H9 (cell line): Measurements from ENCODE around the gene AK8. TPM values are rescaled to one million over a fixed set of nuclear protein-coding genes. Genes with fewer than 3 reads are reported as not detected.

Experiments
- DNase-seq: peaks from one replicate; pipeline ENCODE4 v3.0.0-alpha.2; 2017
- H2AFZ ChIP-seq: one replicate; pipeline ENCODE4 v1.6.1; 2013; ENCODE audit warnings: mild to moderate bottlenecking, low read length, control low read depth, moderate library complexity
- H2AK5ac ChIP-seq: 2 replicates; pipeline ENCODE4 v1.6.1; 2013; ENCODE audit warnings: low read length, control low read depth, mixed read lengths; ENCODE audit not compliant: insufficient read length
- H2BK120ac ChIP-seq: one replicate; pipeline ENCODE4 v1.6.1; 2013; ENCODE audit warnings: low read depth, mild to moderate bottlenecking, low read length, control low read depth, inconsistent platforms; ENCODE audit not compliant: poor library complexity, severe bottlenecking
- H2BK12ac ChIP-seq: 2 replicates; pipeline ENCODE4 v1.6.1; 2013; ENCODE audit warnings: low read length, control low read depth, mixed read lengths, low read depth; ENCODE audit not compliant: insufficient read length
- H2BK15ac ChIP-seq: 2 replicates; pipeline ENCODE4 v1.6.1; 2013; ENCODE audit warnings: low read depth, low read length, control low read depth
- H2BK20ac ChIP-seq: one replicate; pipeline ENCODE4 v1.6.1; 2013; ENCODE audit warnings: low read depth, mild to moderate bottlenecking, low read length, control low read depth, inconsistent platforms; ENCODE audit not compliant: poor library complexity, severe bottlenecking
- H2BK5ac ChIP-seq: 2 replicates; pipeline ENCODE4 v1.6.1; 2013; ENCODE audit warnings: low read length, control low read depth, mixed read lengths; ENCODE audit not compliant: insufficient read length
- H3K14ac ChIP-seq: 2 replicates; pipeline ENCODE4 v1.6.1; 2013; ENCODE audit warnings: low read length, control low read depth; ENCODE audit not compliant: insufficient read depth
- H3K18ac ChIP-seq: 2 replicates; pipeline ENCODE4 v1.6.1; 2013; ENCODE audit warnings: low read depth, mild to moderate bottlenecking, mixed read lengths, low read length, control low read depth; ENCODE audit not compliant: insufficient read length
- H3K23ac ChIP-seq: 2 replicates; pipeline ENCODE4 v1.6.1; 2013; ENCODE audit warnings: low read length, control low read depth, mixed read lengths, low read depth; ENCODE audit not compliant: insufficient read length
- H3K23me2 ChIP-seq: 2 replicates; pipeline ENCODE4 v1.6.1; 2013; ENCODE audit warnings: low read depth, mild to moderate bottlenecking, mixed read lengths, low read length, control low read depth; ENCODE audit not compliant: insufficient read length, poor library complexity, severe bottlenecking
- H3K27ac ChIP-seq: 2 replicates; pipeline ENCODE4 v1.5.1; 2013; ENCODE audit warnings: low read length, control low read depth, mixed read lengths, low read depth; ENCODE audit not compliant: insufficient read length
- H3K27me3 ChIP-seq: 2 replicates; pipeline ENCODE4 v1.6.1; 2013; ENCODE audit warnings: low read length, control low read depth, inconsistent platforms; ENCODE audit not compliant: insufficient read depth
- H3K4ac ChIP-seq: 2 replicates; pipeline ENCODE4 v1.6.1; 2013; ENCODE audit warnings: low read depth, mild to moderate bottlenecking, control low read depth, inconsistent platforms, low read length, moderate library complexity
- H3K4me1 ChIP-seq: 2 replicates; pipeline ENCODE4 v1.6.1; 2013; ENCODE audit warnings: low read length, control low read depth, inconsistent platforms; ENCODE audit not compliant: insufficient read depth
- H3K4me2 ChIP-seq: 2 replicates; pipeline ENCODE4 v1.6.1; 2013; ENCODE audit warnings: low read length, control low read depth, mixed read lengths; ENCODE audit not compliant: insufficient read length, insufficient read depth
- H3K56ac ChIP-seq: 2 replicates; pipeline ENCODE4 v1.6.1; 2013; ENCODE audit warnings: low read depth, mild to moderate bottlenecking, mixed read lengths, low read length, control low read depth; ENCODE audit not compliant: insufficient read length
- H3K79me1 ChIP-seq: 2 replicates; pipeline ENCODE4 v1.6.1; 2013; ENCODE audit warnings: low read depth, mild to moderate bottlenecking, moderate library complexity, low read length, control low read depth, inconsistent platforms; ENCODE audit not compliant: insufficient read depth, poor library complexity, severe bottlenecking
- H3K79me2 ChIP-seq: 2 replicates; pipeline ENCODE4 v1.6.1; 2013; ENCODE audit warnings: low read length, control low read depth, inconsistent platforms; ENCODE audit not compliant: insufficient read depth
- H3K9ac ChIP-seq: 2 replicates; pipeline ENCODE4 v1.6.1; 2013; ENCODE audit warnings: low read length, control low read depth, mixed read lengths; ENCODE audit not compliant: insufficient read length; ENCODE audit errors: extremely low read depth
- H3K9me3 ChIP-seq: one replicate; pipeline ENCODE4 v1.6.1; 2013; ENCODE audit warnings: low read depth, low read length, inconsistent platforms; ENCODE audit not compliant: control insufficient read depth
- H3T11ph ChIP-seq: one replicate; pipeline ENCODE4 v1.6.1; 2013; ENCODE audit warnings: mild to moderate bottlenecking, low read length, control low read depth, inconsistent platforms
- H4K20me1 ChIP-seq: one replicate; pipeline ENCODE4 v1.6.1; 2013; ENCODE audit not compliant: control insufficient read depth, insufficient read length, insufficient read depth
- H4K5ac ChIP-seq: 2 replicates; pipeline ENCODE4 v1.6.1; 2013; ENCODE audit warnings: low read depth, mild to moderate bottlenecking, mixed read lengths, low read length, control low read depth; ENCODE audit not compliant: insufficient read length
- H4K8ac ChIP-seq: replicated peaks from 2 replicates; pipeline ENCODE4 v1.6.1; 2013; ENCODE audit warnings: low read length, control low read depth, mixed read lengths, low read depth; ENCODE audit not compliant: insufficient read length
- H4K91ac ChIP-seq: 2 replicates; pipeline ENCODE4 v1.6.1; 2013; ENCODE audit warnings: low read depth, mild to moderate bottlenecking, moderate library complexity, mixed read lengths, low read length, control low read depth; ENCODE audit not compliant: insufficient read length
- H3K27ac Mint-ChIP-seq, 3 experiments: 2 replicates in 2 of 3; 3 replicates in 1 of 3; pipeline ENCODE4 v1.8.0; 2020 to 2021; ENCODE audit warnings: mixed read lengths in 3 of 3, mild to moderate bottlenecking in 1 of 3, moderate library complexity in 1 of 3
- H3K27me3 Mint-ChIP-seq: 2 replicates; pipeline ENCODE4 v1.8.0; 2021; ENCODE audit warnings: low read depth, mild to moderate bottlenecking, moderate library complexity, mixed read lengths
- H3K36me3 Mint-ChIP-seq, 3 experiments: 2 replicates in 2 of 3; 3 replicates in 1 of 3; pipeline ENCODE4 v1.8.0; 2020 to 2021; ENCODE audit warnings: low read depth in 3 of 3, mixed read lengths in 3 of 3; ENCODE audit not compliant: insufficient read depth in 1 of 3
- H3K4me1 Mint-ChIP-seq, 2 experiments: 2 replicates each; pipeline ENCODE4 v1.8.0; 2020; ENCODE audit warnings: mixed read lengths in 2 of 2
- H3K4me3 Mint-ChIP-seq, 2 experiments: 2 replicates in 1 of 2; 3 replicates in 1 of 2; pipeline ENCODE4 v1.8.0; 2020 to 2021; ENCODE audit warnings: mild to moderate bottlenecking in 2 of 2, mixed read lengths in 2 of 2, moderate library complexity in 1 of 2
- H3K9me3 Mint-ChIP-seq, 2 experiments: 2 replicates in 1 of 2; 3 replicates in 1 of 2; pipeline ENCODE4 v1.8.0; 2020; ENCODE audit warnings: mild to moderate bottlenecking in 2 of 2, mixed read lengths in 2 of 2, moderate library complexity in 1 of 2
- WGBS: extraction: QIAGEN DNeasy Blood & Tissue Kit; methylation state at CpG from one replicate; pipeline ENCODE4 v1.1.7; 2013; ENCODE audit warnings: missing lambda C conversion rate, low lambda C conversion rate, mixed read lengths; ENCODE audit not compliant: insufficient read length; ENCODE audit errors: extremely low coverage; 5-methylcytosine and 5-hydroxymethylcytosine counted together
- total RNA-seq: library from RNA; stranded (reverse); gene quantifications from 2 replicates; pipeline ENCODE4 v1.2.1, GENCODE V29; 2021
- TF ChIP-seq, protein P1 (sequence below): fragments of 200-600 bp; sonication (generic); conservative IDR thresholded peaks from 3 replicates; pipeline ENCODE4 v1.8.0; 2021; ENCODE audit warnings: antibody characterized with exemption, mild to moderate bottlenecking

The AK8 gene
- total RNA-seq, 1 experiment from 2014 or later: 0.44 TPM

- Mint-ChIP-seq H3K27ac (no peak overlapping the region), H3K4me1 (peaks cover 9 to 10% of the 10 kb centered on the region in 2 experiments), H3K9me3 (no peaks in the 10 kb centered on the region), H3K36me3 (no peaks in the 10 kb centered on the region), H3K4me3 (no peak overlapping the region), H3K27me3 (peaks cover 3% of the 10 kb centered on the region)
- Histone ChIP-seq H3K14ac (no peak overlapping the region; the same call in 1 of the 2 replicates), H4K91ac (no peak overlapping the region), H3K23ac (no peak overlapping the region), H3K9ac (no peak overlapping the region), H2BK5ac (no peak overlapping the region), H3K4me1 (peaks cover under 1% of the 10 kb centered on the region; the same call in 1 of the 2 replicates), H2BK15ac (no peak overlapping the region), H3K79me2 (no peaks in the 10 kb centered on the region), H2BK20ac (no peak overlapping the region), H4K20me1 (no peaks in the 10 kb centered on the region), H3K27me3 (no peaks in the 10 kb centered on the region), H3K4ac (no peak overlapping the region), H2AK5ac (no peak overlapping the region), H3K23me2 (no peaks in the 10 kb centered on the region), H3K9me3 (no peaks in the 10 kb centered on the region), H3K18ac (no peak overlapping the region), H3K56ac (no peak overlapping the region), H2BK120ac (no peak overlapping the region), H4K5ac (no peak overlapping the region), H3K27ac (no peak overlapping the region), H3T11ph (no peak overlapping the region), H3K4me2 (no peak overlapping the region), H3K79me1 (no peaks in the 10 kb centered on the region), H2AFZ (no peak overlapping the region), H2BK12ac (no peak overlapping the region), H4K8ac (no peak overlapping the region)
- DNase-seq: no peak
- TF ChIP-seq, protein P1, sequence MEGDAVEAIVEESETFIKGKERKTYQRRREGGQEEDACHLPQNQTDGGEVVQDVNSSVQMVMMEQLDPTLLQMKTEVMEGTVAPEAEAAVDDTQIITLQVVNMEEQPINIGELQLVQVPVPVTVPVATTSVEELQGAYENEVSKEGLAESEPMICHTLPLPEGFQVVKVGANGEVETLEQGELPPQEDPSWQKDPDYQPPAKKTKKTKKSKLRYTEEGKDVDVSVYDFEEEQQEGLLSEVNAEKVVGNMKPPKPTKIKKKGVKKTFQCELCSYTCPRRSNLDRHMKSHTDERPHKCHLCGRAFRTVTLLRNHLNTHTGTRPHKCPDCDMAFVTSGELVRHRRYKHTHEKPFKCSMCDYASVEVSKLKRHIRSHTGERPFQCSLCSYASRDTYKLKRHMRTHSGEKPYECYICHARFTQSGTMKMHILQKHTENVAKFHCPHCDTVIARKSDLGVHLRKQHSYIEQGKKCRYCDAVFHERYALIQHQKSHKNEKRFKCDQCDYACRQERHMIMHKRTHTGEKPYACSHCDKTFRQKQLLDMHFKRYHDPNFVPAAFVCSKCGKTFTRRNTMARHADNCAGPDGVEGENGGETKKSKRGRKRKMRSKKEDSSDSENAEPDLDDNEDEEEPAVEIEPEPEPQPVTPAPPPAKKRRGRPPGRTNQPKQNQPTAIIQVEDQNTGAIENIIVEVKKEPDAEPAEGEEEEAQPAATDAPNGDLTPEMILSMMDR: no peak
- no CpG with 5 or more reads among the region's 16 CpGs for WGBS
These were observed 40.4 kb downstream of the AK8 start for GRCh38 chr9:132837501-132838286.
